Measurements from ENCODE around the gene SIRT3. TPM values are rescaled to one million over a fixed set of nuclear protein-coding genes. Genes with fewer than 3 reads are reported as not detected.

SIRT3 gene
- polyA plus RNA-seq, 1 donor (not counting 4 experiments of a cell fraction or from before 2014, with no cell fraction given): 12.6 TPM

GRCh38 chr11:216081-216974 is 19.8 kb downstream of the SIRT3 start:
- FAIRE-seq (no peak), DNase-seq (ENCODE audit: low read depth, low spot score) (no peak)
- no peak overlapping the region for H3K4me3 ChIP-seq (ENCODE audit: control insufficient read depth in 2 of 3, extremely low read depth in 1 of 3, insufficient read depth in 2 of 3, low read depth in 1 of 3, low read length in 3 of 3)
- H3K79me2 ChIP-seq (ENCODE audit: control insufficient read depth, insufficient read depth, low read length): peaks cover 16% of the 10 kb centered on the region
- H4K20me1 ChIP-seq (ENCODE audit: control insufficient read depth, extremely low read depth, insufficient read depth, low read length): peaks cover 3% of the 10 kb centered on the region
- H3K9me1 ChIP-seq (ENCODE audit: control insufficient read depth, extremely low read depth, insufficient read depth, low read length): no peaks in the 10 kb centered on the region
- no peak overlapping the region for H3K9ac ChIP-seq (ENCODE audit: control insufficient read depth, extremely low read depth, insufficient read depth, low read length)
- H3K27ac ChIP-seq (ENCODE audit: control insufficient read depth, insufficient read depth, low read length): no peak overlapping the region
- H3K4me1 ChIP-seq (ENCODE audit: control insufficient read depth, extremely low read depth, insufficient read depth, low read length): peaks cover 5% of the 10 kb centered on the region
- TF ChIP-seq CTCF (optimal IDR thresholded peaks at IDR 0.05 in 1 of 3, IDR thresholded peaks at IDR 0.05 in 1 of 3, conservative IDR thresholded peaks at IDR 0.05 in 1 of 3; ENCODE audit: extremely low read depth in 1 of 3, insufficient read depth in 2 of 3, low read length in 3 of 3) (no peak), EZH2 (IDR thresholded peaks at IDR 0.05; ENCODE audit: low read length) (no peak)
- no peak overlapping the region for H3K4me2 ChIP-seq (ENCODE audit: control insufficient read depth, extremely low read depth, insufficient read depth, low read depth, low read length)
- no peaks in the 10 kb centered on the region for H3K27me3 ChIP-seq (ENCODE audit: control insufficient read depth, extremely low read depth, insufficient read depth, low read length)
- dilution Hi-C loops (cut with MboI; ENCODE audit: extremely low pct_ligation_motif_present, low sequenced_read_pairs): no loop called here
- H3K36me3 ChIP-seq (ENCODE audit: control insufficient read depth in 2 of 2, extremely low read depth in 1 of 2, insufficient read depth in 2 of 2, low read length in 2 of 2): peaks cover 28 to 44% of the 10 kb centered on the region in 2 experiments
- no peaks in the 10 kb centered on the region for H3K9me3 ChIP-seq (ENCODE audit: control insufficient read depth, low read depth, low read length)
- H2AFZ ChIP-seq (ENCODE audit: control insufficient read depth, low read length): no peak overlapping the region

GRCh38 chr11:215581-216037 is 20.5 kb downstream of the SIRT3 start:
- FAIRE-seq (no peak), DNase-seq (ENCODE audit: low read depth, low spot score) (no peak)
- no peaks in the 10 kb centered on the region for H3K27me3 ChIP-seq (ENCODE audit: control insufficient read depth, extremely low read depth, insufficient read depth, low read length)
- H3K27ac ChIP-seq (ENCODE audit: control insufficient read depth, insufficient read depth, low read length): no peak overlapping the region
- H3K9me1 ChIP-seq (ENCODE audit: control insufficient read depth, extremely low read depth, insufficient read depth, low read length): no peaks in the 10 kb centered on the region
- H3K36me3 ChIP-seq (ENCODE audit: control insufficient read depth in 2 of 2, extremely low read depth in 1 of 2, insufficient read depth in 2 of 2, low read length in 2 of 2): peaks cover 35 to 50% of the 10 kb centered on the region in 2 experiments
- peaks cover 7% of the 10 kb centered on the region for H3K4me1 ChIP-seq (ENCODE audit: control insufficient read depth, extremely low read depth, insufficient read depth, low read length)
- no peak for TF ChIP-seq EZH2 (IDR thresholded peaks at IDR 0.05; ENCODE audit: low read length)
- TF ChIP-seq CTCF (optimal IDR thresholded peaks at IDR 0.05 in 1 of 3, IDR thresholded peaks at IDR 0.05 in 1 of 3, conservative IDR thresholded peaks at IDR 0.05 in 1 of 3; ENCODE audit: extremely low read depth in 1 of 3, insufficient read depth in 2 of 3, low read length in 3 of 3): no peak
- H3K79me2 ChIP-seq (ENCODE audit: control insufficient read depth, insufficient read depth, low read length): peaks cover 23% of the 10 kb centered on the region
- no peak overlapping the region for H2AFZ ChIP-seq (ENCODE audit: control insufficient read depth, low read length)
- peaks cover 3% of the 10 kb centered on the region for H4K20me1 ChIP-seq (ENCODE audit: control insufficient read depth, extremely low read depth, insufficient read depth, low read length)
- H3K4me2 ChIP-seq (ENCODE audit: control insufficient read depth, extremely low read depth, insufficient read depth, low read depth, low read length): no peak overlapping the region
- no peak overlapping the region for H3K4me3 ChIP-seq (ENCODE audit: control insufficient read depth in 2 of 3, extremely low read depth in 1 of 3, insufficient read depth in 2 of 3, low read depth in 1 of 3, low read length in 3 of 3)
- H3K9ac ChIP-seq (ENCODE audit: control insufficient read depth, extremely low read depth, insufficient read depth, low read length): no peak overlapping the region
- H3K9me3 ChIP-seq (ENCODE audit: control insufficient read depth, low read depth, low read length): no peaks in the 10 kb centered on the region
- dilution Hi-C loops (cut with MboI; ENCODE audit: extremely low pct_ligation_motif_present, low sequenced_read_pairs): no loop called here

All from keratinocyte (primary cell).